ENCODE data around the gene IL22RA2.
A peak's percentile ranks its signal among the peaks of the same experiment; 100 is the strongest.
"Not testable (repeated sequence)": the region's sequence is repeated elsewhere in the genome, so short reads cannot be mapped to it uniquely, and the experiment has no call there.

IL22RA2 gene

GRCh38 chr6:137173501-137173900 lies at the start of gene IL22RA2:
IL22RA2 (minus strand) TSS chr6:137173644; CDS start chr6:137161749, 11,895 bp downstream.
- DNase-seq = no peak

- peak; percentile 89 for DNase-seq
These were observed 48.9 kb upstream of the IL22RA2 start for GRCh38 chr6:137222381-137222780.

- no peak for DNase-seq
These were observed 46.3 kb upstream of the IL22RA2 start for GRCh38 chr6:137219664-137220252.

GRCh38 chr6:137218917-137219663 lies 45.6 kb upstream of the IL22RA2 start, which contains the start of gene IFNGR1:
IFNGR1 (minus strand) TSS chr6:137219385; CDS start chr6:137219327, 58 bp downstream.
- DNase-seq = peak; percentile 98

- DNase-seq = peak; percentile 74
These were observed 45.1 kb upstream of the IL22RA2 start for GRCh38 chr6:137218473-137218916.

- DNase-seq = peak; percentile 89
These were observed 44.5 kb upstream of the IL22RA2 start for GRCh38 chr6:137217801-137218472.

- DNase-seq = no peak
These were observed 43.6 kb upstream of the IL22RA2 start for GRCh38 chr6:137216875-137217553.

GRCh38 chr6:137216106-137216505 lies 42.7 kb upstream of the IL22RA2 start:
- no peak for DNase-seq

GRCh38 chr6:137215630-137216029 lies 42.2 kb upstream of the IL22RA2 start:
- not testable (repeated sequence) for DNase-seq

- no peak for DNase-seq
These were observed 41.5 kb upstream of the IL22RA2 start for GRCh38 chr6:137214931-137215330.

- no peak for DNase-seq
These were observed 40.4 kb upstream of the IL22RA2 start for GRCh38 chr6:137213813-137214212.

GRCh38 chr6:137213331-137213740 lies 39.9 kb upstream of the IL22RA2 start:
- DNase-seq = peak; percentile 72

- no peak for DNase-seq
These were observed 38.5 kb upstream of the IL22RA2 start for GRCh38 chr6:137211910-137212309.

- DNase-seq = no peak
These were observed 37.5 kb upstream of the IL22RA2 start for GRCh38 chr6:137210903-137211302.

- DNase-seq = no peak
These were observed 34.8 kb upstream of the IL22RA2 start for GRCh38 chr6:137208279-137208678.

GRCh38 chr6:137207457-137207856 lies 34.0 kb upstream of the IL22RA2 start:
- DNase-seq = not testable (repeated sequence)

GRCh38 chr6:137206577-137206976 lies 33.1 kb upstream of the IL22RA2 start:
- no peak for DNase-seq

- no peak for DNase-seq
These were observed 29.8 kb upstream of the IL22RA2 start for GRCh38 chr6:137203256-137203655.

GRCh38 chr6:137202078-137202477 lies 28.6 kb upstream of the IL22RA2 start:
- DNase-seq = no peak

GRCh38 chr6:137201006-137201405 lies 27.6 kb upstream of the IL22RA2 start:
- DNase-seq = no peak

- DNase-seq = no peak
These were observed 26.8 kb upstream of the IL22RA2 start for GRCh38 chr6:137200288-137200687.

GRCh38 chr6:137197684-137198645 lies 24.5 kb upstream of the IL22RA2 start:
- no peak for DNase-seq

All from hematopoietic multipotent progenitor cell treated with erythropoietin and hydrocortisone succinate and interleukin-3 and kit ligand, for 4 days (in vitro differentiated cells).